SK-N-SH (cell line): Measurements from ENCODE around the gene KCNMB3. TPM values are rescaled to one million over a fixed set of nuclear protein-coding genes. Genes with fewer than 3 reads are reported as not detected.

Source experiments
- CTCF ChIA-PET: fragments of 300-600, 350-600 bp; formaldehyde crosslinking; extraction: SDS; loops from one replicate; lab custom pipeline; 2021; lab: Yijun Ruan, JAX
- POLR2A ChIA-PET: fragments of 350-600 bp; sonication (Branson Sonifier 250); formaldehyde crosslinking; extraction: SDS; loops from one replicate; lab custom pipeline; 2020; ENCODE audit warnings: antibody characterized with exemption, inconsistent platforms; lab: Yijun Ruan, JAX
- DNase-seq: peaks from one replicate; pipeline ENCODE4 v3.0.0; 2012
- H2AFZ ChIP-seq: fragments of 200-600 bp; sonication (generic); 2 replicates; pipeline ENCODE4 v1.8.1; 2016; ENCODE audit warnings: antibody characterized with exemption, mild to moderate bottlenecking, low read depth
- H3F3A ChIP-seq: fragments of 200-600 bp; sonication (generic); replicated peaks from 2 replicates; pipeline ENCODE3; 2016; ENCODE audit warnings: antibody characterized with exemption, mild to moderate bottlenecking; ENCODE audit not compliant: insufficient read depth
- H3K27ac ChIP-seq, 2 experiments: fragments of 200-500 bp in 1 of 2; fragments of 200-600 bp in 1 of 2; sonication (Bioruptor generic) in 1 of 2; sonication (generic), shearing (Covaris generic) in 1 of 2; 2 replicates each; pipeline versions ENCODE4 v1.5.1 to v1.6.1; 2014 to 2016; ENCODE audit warnings: low read depth in 2 of 2, inconsistent platforms in 1 of 2, low read length in 1 of 2, mild to moderate bottlenecking in 1 of 2, mixed read lengths in 1 of 2
- H3K27me3 ChIP-seq: fragments of 200-600 bp; sonication (generic), shearing (Covaris generic); 2 replicates; pipeline ENCODE4 v1.6.1; 2016; ENCODE audit warnings: mixed run types; ENCODE audit not compliant: insufficient read depth
- H3K36me3 ChIP-seq, 2 experiments: fragments of 200-500 bp in 1 of 2; fragments of 200-600 bp in 1 of 2; sonication (Bioruptor generic) in 1 of 2; sonication (generic) in 1 of 2; replicated peaks in 1 of 2; 2 replicates each; pipeline versions ENCODE3 to v1.5.1; 2014 to 2016; ENCODE audit warnings: low read length in 1 of 2, mild to moderate bottlenecking in 1 of 2; ENCODE audit not compliant: insufficient read depth in 2 of 2, control insufficient read depth in 1 of 2
- H3K4me1 ChIP-seq, 2 experiments: fragments of 200-500 bp in 1 of 2; fragments of 200-600 bp in 1 of 2; sonication (Bioruptor generic) in 1 of 2; sonication (generic), shearing (Covaris generic) in 1 of 2; 2 replicates each; pipeline versions ENCODE4 v1.5.1 to v1.6.1; 2014 to 2016; ENCODE audit warnings: low read depth in 1 of 2, low read length in 1 of 2, mixed run types in 1 of 2; ENCODE audit not compliant: insufficient read depth in 2 of 2, control insufficient read depth in 1 of 2
- H3K4me2 ChIP-seq: fragments of 200-600 bp; sonication (generic), shearing (Covaris generic); 2 replicates; pipeline ENCODE4 v1.6.1; 2017; ENCODE audit warnings: mixed run types
- H3K4me3 ChIP-seq, 2 experiments: fragments of 200-500 bp in 1 of 2; fragments of 200-600 bp in 1 of 2; sonication (Bioruptor generic) in 1 of 2; sonication (generic), shearing (Covaris generic) in 1 of 2; 2 replicates each; pipeline versions ENCODE4 v1.5.1 to v1.8.1; 2014 to 2016; ENCODE audit warnings: low read depth in 2 of 2, inconsistent platforms in 1 of 2, low read length in 1 of 2, mild to moderate bottlenecking in 1 of 2, mixed read lengths in 1 of 2, moderate library complexity in 1 of 2
- H3K79me2 ChIP-seq: fragments of 200-600 bp; sonication (generic); 2 replicates; pipeline ENCODE4 v1.8.1; 2017; ENCODE audit warnings: mild to moderate bottlenecking; ENCODE audit not compliant: insufficient read depth
- H3K9ac ChIP-seq: fragments of 200-600 bp; sonication (generic); 2 replicates; pipeline ENCODE4 v1.6.1; 2017; ENCODE audit warnings: mixed run types
- H3K9me2 ChIP-seq: fragments of 200-600 bp; sonication (generic); 2 replicates; pipeline ENCODE4 v1.6.1; 2017; ENCODE audit warnings: mixed run types
- H3K9me3 ChIP-seq: fragments of 200-600 bp; sonication (generic); 2 replicates; pipeline ENCODE4 v1.6.1; 2017; ENCODE audit warnings: mixed run types, mild to moderate bottlenecking, moderate library complexity
- H4K20me1 ChIP-seq: fragments of 200-600 bp; sonication (generic); 2 replicates; pipeline ENCODE4 v1.6.1; 2017; ENCODE audit warnings: mild to moderate bottlenecking, mixed run types; ENCODE audit not compliant: insufficient read depth
- CHD2 ChIP-seq: fragments of 150-350 bp; IDR thresholded peaks from 2 replicates; pipeline ENCODE4 v1.6.1; 2018; ENCODE audit warnings: low read length; ENCODE audit not compliant: partially characterized antibody
- CTCF ChIP-seq: fragments of 200-600 bp; sonication (generic); IDR thresholded peaks from 2 replicates; pipeline ENCODE4 v1.6.1; 2017; ENCODE audit warnings: antibody characterized with exemption, mild to moderate bottlenecking, moderate library complexity
- ELF1 ChIP-seq: IDR thresholded peaks from 2 replicates; pipeline ENCODE4 v1.4.0; 2012
- GATA2 ChIP-seq: sonication (generic); formaldehyde crosslinking; IDR thresholded peaks from 2 replicates; pipeline ENCODE4 v1.5.0; 2020; ENCODE audit warnings: mild to moderate bottlenecking, missing genetic modification reagents
- IRF3 ChIP-seq: fragments of 150-350 bp; IDR thresholded peaks from 2 replicates; pipeline ENCODE4 v1.6.1; 2016; ENCODE audit warnings: mild to moderate bottlenecking, low read depth, low read length
- MAX ChIP-seq: IDR thresholded peaks from 2 replicates; pipeline ENCODE4 v1.4.0; 2012; ENCODE audit warnings: low read depth
- MEF2A ChIP-seq: IDR thresholded peaks from 2 replicates; pipeline ENCODE4 v1.4.0; 2012; ENCODE audit warnings: low read depth, borderline replicate concordance
- MXI1 ChIP-seq: IDR thresholded peaks from 2 replicates; pipeline ENCODE4 v1.6.1; 2012; ENCODE audit warnings: mild to moderate bottlenecking, low read depth, low read length, improper control_type of control experiment
- PBX3 ChIP-seq: IDR thresholded peaks from 2 replicates; pipeline ENCODE4; 2012
- POLR2AphosphoS5 ChIP-seq: IDR thresholded peaks from 2 replicates; pipeline ENCODE4 v1.6.1; 2012; ENCODE audit warnings: low read depth, low read length
- RAD21 ChIP-seq: IDR thresholded peaks from 2 replicates; pipeline ENCODE4 v1.6.1; 2012; ENCODE audit warnings: mild to moderate bottlenecking, low read length
- RCOR1 ChIP-seq: fragments of 150-350 bp; IDR thresholded peaks from 2 replicates; pipeline ENCODE4 v1.6.1; 2017; ENCODE audit warnings: antibody characterized with exemption, low read length
- REST ChIP-seq: IDR thresholded peaks from 2 replicates; pipeline ENCODE4 v1.6.1; 2012; ENCODE audit warnings: mild to moderate bottlenecking, low read depth, low read length, moderate library complexity
- RFX5 ChIP-seq: IDR thresholded peaks from 2 replicates; pipeline ENCODE4 v1.6.1; 2012; ENCODE audit warnings: mild to moderate bottlenecking, improper control_type of control experiment, low read length
- SIN3A ChIP-seq: IDR thresholded peaks from 2 replicates; pipeline ENCODE4 v1.6.1; 2012; ENCODE audit warnings: low read depth, mild to moderate bottlenecking, low read length, moderate library complexity, borderline replicate concordance
- TAF1 ChIP-seq: IDR thresholded peaks from 2 replicates; pipeline ENCODE4 v1.6.1; 2012; ENCODE audit warnings: low read depth, mild to moderate bottlenecking, low read length, moderate library complexity, borderline replicate concordance
- TEAD4 ChIP-seq: IDR thresholded peaks from 2 replicates; pipeline ENCODE4 v1.4.0; 2012; ENCODE audit warnings: mild to moderate bottlenecking, borderline replicate concordance; ENCODE audit not compliant: insufficient read depth
- USF2 ChIP-seq: fragments of 150-350 bp; IDR thresholded peaks from 2 replicates; pipeline ENCODE4 v1.6.1; 2017; ENCODE audit warnings: antibody characterized with exemption, low read length, low read depth, borderline replicate concordance
- YY1 ChIP-seq: IDR thresholded peaks from 2 replicates; pipeline ENCODE4 v1.4.0; 2012; ENCODE audit warnings: low read depth, mild to moderate bottlenecking
- WGBS: methylation state at CpG from one replicate; pipeline ENCODE4 v1.1.6; 2017; ENCODE audit warnings: low lambda C conversion rate; 5-methylcytosine and 5-hydroxymethylcytosine counted together
- polyA plus RNA-seq, 3 experiments: library from polyadenylated mRNA; depleted of rRNA; stranded (reverse); fragments of >200 nt; gene quantifications; 2 replicates each; pipeline ENCODE4 v1.2.3, GENCODE V29; 2012

The KCNMB3 gene
- polyA plus RNA-seq, 1 of the 3 experiments (the other 2 are of a cell fraction) = 1.1 TPM

GRCh38 chr3:179279837-179280236, 28.9 kb upstream of the KCNMB3 start:
- H3K9me2 ChIP-seq = no peaks in the 10 kb centered on the region
- H3K27ac ChIP-seq = no peak overlapping the region
- 38% methylated on average over 1 of the region's 1 CpG for WGBS
- DNase-seq = no peak
- H2AFZ ChIP-seq = no peak overlapping the region
- no peaks in the 10 kb centered on the region for H3F3A ChIP-seq
- no peak overlapping the region for H3K4me3 ChIP-seq
- POLR2A ChIA-PET = no interaction called here
- no peaks in the 10 kb centered on the region for H3K36me3 ChIP-seq
- no peaks in the 10 kb centered on the region for H4K20me1 ChIP-seq
- no peak overlapping the region for H3K4me2 ChIP-seq
- H3K9me3 ChIP-seq = no peaks in the 10 kb centered on the region; the same call in 1 of the 2 replicates
- CTCF ChIA-PET = interaction anchor here (0.6 kb wide), 1 partner anchor 72 kb away, joined by 3 read pairs; no protein-coding TSS in a partner anchor
- no peaks in the 10 kb centered on the region for H3K27me3 ChIP-seq
- H3K79me2 ChIP-seq = no peaks in the 10 kb centered on the region
- no peaks in the 10 kb centered on the region for H3K4me1 ChIP-seq
- H3K9ac ChIP-seq = no peak overlapping the region
- TF ChIP-seq MXI1 (no peak), PBX3 (no peak), YY1 (no peak), USF2 (no peak), RAD21 (no peak), TAF1 (no peak), ELF1 (no peak), CTCF (no peak), REST (no peak), MAX (no peak), TEAD4 (no peak), RCOR1 (no peak), IRF3 (no peak), MEF2A (no peak), SIN3A (no peak), GATA2 (CRISPR knock-in tag) (no peak), POLR2AphosphoS5 (no peak), RFX5 (no peak), CHD2 (no peak)
- TF ChIP-seq, all 33 proteins: peak for 0
